ENCODE results near the gene TSHZ1.

TSHZ1 gene

DNA sequence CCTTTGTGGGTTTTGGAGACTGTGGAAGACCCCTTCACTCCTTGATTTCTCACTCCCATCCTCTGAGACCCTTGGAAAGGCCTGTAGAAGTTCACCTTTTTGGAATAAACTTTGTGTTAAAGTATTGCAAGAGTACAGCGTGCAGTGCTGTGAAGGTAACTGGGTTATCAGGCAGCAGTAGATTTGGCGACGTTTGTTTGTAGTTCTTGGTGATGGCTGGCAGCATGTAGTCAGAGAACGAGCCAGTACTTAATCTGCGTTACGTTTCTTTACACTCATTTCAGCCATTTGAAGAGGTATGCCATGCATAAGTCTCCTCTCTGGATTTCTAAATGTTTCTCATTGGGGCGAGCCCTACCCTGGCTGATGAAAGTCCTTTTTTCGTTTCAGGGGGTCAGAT is 64.6 kb downstream of the TSHZ1 start:
- TF ChIP-seq SUZ12 (IDR thresholded peaks at IDR 0.05) = no peak
- TF ChIP-seq ARNT (IDR thresholded peaks at IDR 0.05) = no peak
- no peak for TF ChIP-seq FOXK2 (IDR thresholded peaks at IDR 0.05)
- ChIA-PET CTCF (no interaction called here), POLR2A (no interaction called here)
- DNase-seq (ENCODE audit: extremely low spot score) = no peak

DNA sequence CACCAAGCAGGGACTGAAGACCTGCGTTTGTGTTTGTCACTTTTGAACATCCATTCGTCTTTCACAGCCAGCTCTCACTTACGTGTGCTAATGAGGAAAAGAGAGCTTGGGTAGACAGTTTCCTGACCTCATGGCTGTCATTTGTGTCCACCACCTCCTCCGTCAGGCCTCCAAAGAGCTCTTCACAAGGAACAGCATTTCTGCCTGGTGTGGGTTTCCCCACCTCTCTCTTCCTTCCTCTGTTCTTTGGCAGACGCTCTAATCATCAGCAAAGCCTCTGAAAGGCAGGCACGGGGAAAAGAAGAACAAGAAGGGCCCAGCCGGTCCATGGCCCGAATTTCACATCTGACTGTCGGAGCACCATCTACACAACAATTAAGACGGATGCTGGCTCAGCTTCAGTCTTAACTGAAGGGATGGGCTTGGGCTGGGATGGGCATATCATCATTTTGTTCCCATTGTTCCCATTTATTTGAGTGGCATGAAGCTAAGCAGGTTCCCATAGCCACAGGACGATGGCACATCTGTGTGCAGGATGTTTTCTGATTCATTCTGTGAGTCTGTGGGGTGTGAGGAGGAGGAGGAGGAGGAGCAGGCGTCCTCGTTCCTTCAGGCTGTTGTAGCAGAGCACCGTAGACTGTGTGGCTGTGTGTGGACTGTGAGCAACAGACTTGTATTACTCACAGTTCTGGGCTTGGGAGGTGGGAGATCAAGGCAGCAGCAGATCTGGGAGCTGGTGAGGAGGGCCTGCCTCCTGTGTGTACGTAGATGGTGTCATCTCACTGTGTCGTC is 66.4 kb downstream of the TSHZ1 start:
- POLR2A ChIA-PET = no interaction called here
- CTCF ChIA-PET = no interaction called here
- TF ChIP-seq SUZ12 (IDR thresholded peaks at IDR 0.05) (no peak), ZNF384 (IDR thresholded peaks at IDR 0.05) (no peak), L3MBTL2 (conservative IDR thresholded peaks at IDR 0.05) (no peak), TARDBP (IDR thresholded peaks at IDR 0.05) (no peak), ARNT (IDR thresholded peaks at IDR 0.05) (no peak), FOXK2 (IDR thresholded peaks at IDR 0.05) (no peak), NFRKB (IDR thresholded peaks at IDR 0.05) (no peak), SP1 (IDR thresholded peaks at IDR 0.05) (no peak), LEF1 (IDR thresholded peaks at IDR 0.05; ENCODE audit: borderline replicate concordance) (no peak), BHLHE40 (IDR thresholded peaks at IDR 0.05; ENCODE audit: borderline replicate concordance) (no peak), HDGF (IDR thresholded peaks at IDR 0.05; ENCODE audit: borderline replicate concordance) (no peak), FOXM1 (IDR thresholded peaks at IDR 0.05; ENCODE audit: borderline replicate concordance) (no peak), CTBP1 (IDR thresholded peaks at IDR 0.05; ENCODE audit: borderline replicate concordance) (no peak), ELF4 (IDR thresholded peaks at IDR 0.05) (no peak)
- DNase-seq (ENCODE audit: extremely low spot score) = no peak

DNA sequence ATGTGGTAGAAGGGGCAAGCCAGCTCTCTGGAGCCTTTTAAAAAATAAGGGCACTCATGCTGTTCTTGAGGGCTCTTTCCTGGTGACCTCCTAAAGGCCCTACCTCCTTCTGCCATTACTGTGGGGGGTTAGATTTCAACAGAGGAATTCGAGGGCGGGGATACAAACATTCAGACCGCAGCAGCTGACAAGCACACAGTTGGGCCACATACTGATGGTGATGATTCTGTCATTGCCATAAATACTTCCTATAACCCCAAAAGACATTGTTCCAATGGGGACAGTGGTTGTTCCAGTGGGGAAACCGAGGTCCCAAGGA is 67.0 kb downstream of the TSHZ1 start:
- no peak for DNase-seq (ENCODE audit: extremely low spot score)
- ChIA-PET POLR2A (no interaction called here), CTCF (no interaction called here)
- no peak for TF ChIP-seq CTBP1 (IDR thresholded peaks at IDR 0.05; ENCODE audit: borderline replicate concordance)
- no peak for TF ChIP-seq FOXK2 (IDR thresholded peaks at IDR 0.05)
- no peak for TF ChIP-seq SUZ12 (IDR thresholded peaks at IDR 0.05)
- TF ChIP-seq SP1 (IDR thresholded peaks at IDR 0.05) = no peak
- TF ChIP-seq LEF1 (IDR thresholded peaks at IDR 0.05; ENCODE audit: borderline replicate concordance) = no peak
- no peak for TF ChIP-seq BHLHE40 (IDR thresholded peaks at IDR 0.05; ENCODE audit: borderline replicate concordance)

DNA sequence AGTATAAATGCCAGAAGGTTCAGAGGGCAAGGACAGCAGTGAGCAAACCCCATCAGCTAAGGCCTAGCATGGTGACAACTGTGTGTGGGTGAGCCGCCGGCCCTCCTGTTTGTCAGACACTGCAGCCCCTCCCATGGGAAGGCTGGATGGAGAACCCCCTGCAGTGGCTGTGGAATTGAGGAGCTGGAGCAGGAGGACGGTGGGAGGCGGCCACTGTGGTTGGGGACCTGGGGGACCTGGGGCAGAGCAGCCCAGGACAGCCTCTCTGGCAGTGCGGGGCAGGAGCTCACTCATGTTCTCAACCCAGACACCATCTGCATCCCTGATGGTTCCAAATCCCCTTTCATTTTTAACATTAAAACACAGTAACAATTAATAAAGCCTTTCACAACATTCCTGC is 68.8 kb downstream of the TSHZ1 start:
- no peak for DNase-seq (ENCODE audit: extremely low spot score)
- ChIA-PET POLR2A (no interaction called here), CTCF (no interaction called here)
- no peak for TF ChIP-seq HDGF (IDR thresholded peaks at IDR 0.05; ENCODE audit: borderline replicate concordance)
- no peak for TF ChIP-seq ARNT (IDR thresholded peaks at IDR 0.05)
- TF ChIP-seq SP1 (IDR thresholded peaks at IDR 0.05) = no peak
- TF ChIP-seq, protein P1, sequence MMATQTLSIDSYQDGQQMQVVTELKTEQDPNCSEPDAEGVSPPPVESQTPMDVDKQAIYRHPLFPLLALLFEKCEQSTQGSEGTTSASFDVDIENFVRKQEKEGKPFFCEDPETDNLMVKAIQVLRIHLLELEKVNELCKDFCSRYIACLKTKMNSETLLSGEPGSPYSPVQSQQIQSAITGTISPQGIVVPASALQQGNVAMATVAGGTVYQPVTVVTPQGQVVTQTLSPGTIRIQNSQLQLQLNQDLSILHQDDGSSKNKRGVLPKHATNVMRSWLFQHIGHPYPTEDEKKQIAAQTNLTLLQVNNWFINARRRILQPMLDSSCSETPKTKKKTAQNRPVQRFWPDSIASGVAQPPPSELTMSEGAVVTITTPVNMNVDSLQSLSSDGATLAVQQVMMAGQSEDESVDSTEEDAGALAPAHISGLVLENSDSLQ (IDR thresholded peaks at IDR 0.05) = no peak
- no peak for TF ChIP-seq NFRKB (IDR thresholded peaks at IDR 0.05)
- no peak for TF ChIP-seq FOXM1 (IDR thresholded peaks at IDR 0.05; ENCODE audit: borderline replicate concordance)
- no peak for TF ChIP-seq TARDBP (IDR thresholded peaks at IDR 0.05)
- no peak for TF ChIP-seq FOXA1 (IDR thresholded peaks at IDR 0.05)
- no peak for TF ChIP-seq ELF4 (IDR thresholded peaks at IDR 0.05)
- no peak for TF ChIP-seq LEF1 (IDR thresholded peaks at IDR 0.05; ENCODE audit: borderline replicate concordance)
- TF ChIP-seq ZNF384 (IDR thresholded peaks at IDR 0.05) = no peak
- TF ChIP-seq BHLHE40 (IDR thresholded peaks at IDR 0.05; ENCODE audit: borderline replicate concordance) = no peak

DNA sequence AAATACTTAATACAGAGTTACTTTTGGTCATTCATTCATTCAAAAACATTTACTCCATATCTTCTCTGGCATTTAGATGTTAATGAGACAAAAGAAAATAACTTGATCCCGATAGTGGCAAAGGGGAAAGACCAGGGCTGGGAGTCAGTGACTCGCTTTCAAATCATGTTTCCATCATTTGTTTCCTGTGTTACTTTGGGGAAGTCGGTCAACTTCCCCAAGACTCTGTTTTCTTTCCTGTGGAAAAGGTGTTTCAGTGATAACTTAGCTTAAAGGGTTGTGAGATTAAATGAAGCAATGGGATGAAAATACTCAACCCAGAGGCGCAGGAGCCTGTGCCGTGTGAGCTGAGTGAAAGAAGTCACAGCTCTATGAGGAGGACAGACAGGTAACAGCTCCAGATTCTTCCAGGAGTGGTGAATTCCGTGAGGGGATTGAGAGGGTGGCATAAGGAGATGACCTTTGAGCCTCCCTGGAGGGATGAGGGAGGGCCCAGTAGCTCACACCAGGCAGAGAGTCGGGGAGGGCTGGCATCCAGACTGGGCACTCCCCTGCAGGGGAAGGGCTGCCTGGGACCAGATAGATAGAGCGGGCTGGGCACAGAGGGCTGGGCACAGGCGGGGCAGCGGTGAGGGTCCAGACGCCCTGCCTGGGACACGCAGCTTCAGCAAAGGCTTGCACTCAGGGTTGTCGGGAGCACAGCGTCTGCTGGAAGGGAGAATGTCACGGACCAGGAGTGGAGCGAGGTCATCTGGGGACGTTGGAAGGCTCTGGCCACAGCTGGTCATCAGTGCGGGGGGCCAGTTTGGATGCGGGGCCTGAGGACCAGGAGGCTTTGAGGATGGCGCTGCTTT is 70.1 kb downstream of the TSHZ1 start:
- TF ChIP-seq SUZ12 (IDR thresholded peaks at IDR 0.05) = no peak
- TF ChIP-seq FOXM1 (IDR thresholded peaks at IDR 0.05; ENCODE audit: borderline replicate concordance) = no peak
- no peak for TF ChIP-seq TARDBP (IDR thresholded peaks at IDR 0.05)
- no peak for TF ChIP-seq ZNF384 (IDR thresholded peaks at IDR 0.05)
- TF ChIP-seq CTBP1 (IDR thresholded peaks at IDR 0.05; ENCODE audit: borderline replicate concordance) = no peak
- no peak for TF ChIP-seq FOXK2 (IDR thresholded peaks at IDR 0.05)
- no peak for TF ChIP-seq FOXA1 (IDR thresholded peaks at IDR 0.05)
- no peak for DNase-seq (ENCODE audit: extremely low spot score)
- CTCF ChIA-PET = no interaction called here
- POLR2A ChIA-PET = no interaction called here

DNA sequence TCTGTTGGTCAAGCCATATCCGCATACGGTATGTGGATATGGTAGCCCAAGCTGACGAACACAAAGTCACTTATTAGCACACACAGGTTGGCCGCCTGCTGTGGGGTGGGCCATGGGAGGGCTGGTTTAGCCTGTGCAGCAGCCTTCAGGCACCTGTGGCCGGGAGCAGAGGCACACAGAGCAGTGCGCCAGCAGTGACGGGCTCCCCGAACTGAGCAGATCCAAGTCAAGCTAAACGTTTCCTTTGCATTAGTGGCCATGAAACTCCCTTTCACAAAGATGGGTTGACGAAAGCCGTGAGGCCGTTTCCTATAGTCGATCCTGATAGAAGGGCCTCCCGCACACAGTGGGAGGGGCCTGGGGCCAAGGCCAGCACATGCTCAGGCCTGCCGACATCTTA is 72.1 kb downstream of the TSHZ1 start:
- CTCF ChIA-PET = no interaction called here
- DNase-seq (ENCODE audit: extremely low spot score) = no peak
- no peak for TF ChIP-seq FOXM1 (IDR thresholded peaks at IDR 0.05; ENCODE audit: borderline replicate concordance)
- TF ChIP-seq LEF1 (IDR thresholded peaks at IDR 0.05; ENCODE audit: borderline replicate concordance) = no peak
- TF ChIP-seq FOXA1 (IDR thresholded peaks at IDR 0.05) = no peak
- no peak for TF ChIP-seq L3MBTL2 (conservative IDR thresholded peaks at IDR 0.05)
- TF ChIP-seq BHLHE40 (IDR thresholded peaks at IDR 0.05; ENCODE audit: borderline replicate concordance) = no peak
- no peak for TF ChIP-seq HDGF (IDR thresholded peaks at IDR 0.05; ENCODE audit: borderline replicate concordance)
- no peak for TF ChIP-seq FOXK2 (IDR thresholded peaks at IDR 0.05)
- TF ChIP-seq SUZ12 (IDR thresholded peaks at IDR 0.05) = no peak
- TF ChIP-seq TARDBP (IDR thresholded peaks at IDR 0.05) = no peak
- TF ChIP-seq NFRKB (IDR thresholded peaks at IDR 0.05) = no peak
- TF ChIP-seq, protein P1 (IDR thresholded peaks at IDR 0.05) = no peak
- TF ChIP-seq ZNF384 (IDR thresholded peaks at IDR 0.05) = no peak
- no peak for TF ChIP-seq ELF4 (IDR thresholded peaks at IDR 0.05)
- no peak for TF ChIP-seq ARNT (IDR thresholded peaks at IDR 0.05)
- no peak for TF ChIP-seq SP1 (IDR thresholded peaks at IDR 0.05)
- TF ChIP-seq CTBP1 (IDR thresholded peaks at IDR 0.05; ENCODE audit: borderline replicate concordance) = no peak
- POLR2A ChIA-PET = no interaction called here

All from HEK293T (cell line).